K562 (cell line): ENCODE data around the gene LRMDA. TPM values are rescaled to one million over a fixed set of nuclear protein-coding genes. Genes with fewer than 3 reads are reported as not detected.

Experiments
- ATAC-seq: fragments of 200-7000 bp; cut with Tn5 transposase; 3 replicates; pipeline ENCODE4 v1.9.1; 2020; ENCODE audit warnings: moderate library complexity
- BruUV-seq: library from RNA; stranded (reverse); fragments of 400-500 nt; replicated peaks from 2 replicates; lab custom pipeline; 2021; lab: Mats Ljungman, UMichigan
- CTCF ChIA-PET: fragments of 300-600 bp; formaldehyde crosslinking; extraction: SDS; loops from one replicate; lab custom pipeline; 2021; ENCODE audit warnings: low intra/inter-chr PET ratio; lab: Yijun Ruan, JAX
- POLR2A ChIA-PET: fragments of 300-600, 350-650 bp; sonication (Branson Sonifier 250); formaldehyde crosslinking; extraction: SDS; loops from one replicate; lab custom pipeline; 2021; ENCODE audit warnings: antibody characterized with exemption, inconsistent platforms; lab: Yijun Ruan, JAX
- DNase-seq, 4 experiments: peaks; one replicate each; pipeline versions ENCODE4 v3.0.0 to v3.0.0-alpha.2; 2011 to 2018; ENCODE audit warnings: low spot score in 3 of 4, mixed read lengths in 3 of 4; ENCODE audit errors: extremely low read depth in 1 of 4
- FAIRE-seq: peaks from 2 replicates; lab custom pipeline; 2011; peaks lifted over from hg19 to GRCh38; lab: Jason Lieb, UNC
- H2AFZ ChIP-seq: 2 replicates; pipeline ENCODE4 v1.6.0; 2011; ENCODE audit warnings: low read depth, low read length, control low read depth, inconsistent platforms
- H3K27ac ChIP-seq: fragments of 200-600 bp; 3 replicates; pipeline ENCODE4 v1.8.0; 2011; ENCODE audit warnings: low read depth, mild to moderate bottlenecking, control low read depth, inconsistent platforms, low read length, moderate library complexity, mixed read lengths; ENCODE audit errors: extremely low read depth
- H3K27me3 ChIP-seq, 2 experiments: fragments of 300-600 bp in 1 of 2; 2 replicates in 1 of 2; 3 replicates in 1 of 2; pipeline versions ENCODE4 v1.6.0 to v1.8.0; 2011; ENCODE audit warnings: inconsistent platforms in 2 of 2, low read length in 2 of 2, mild to moderate bottlenecking in 1 of 2, mixed read lengths in 1 of 2, moderate library complexity in 1 of 2; ENCODE audit not compliant: control insufficient read depth in 2 of 2, insufficient read depth in 2 of 2
- H3K36me3 ChIP-seq: fragments of 300-600 bp; 3 replicates; pipeline ENCODE4 v1.8.0; 2011; ENCODE audit warnings: mild to moderate bottlenecking, low read length, inconsistent platforms; ENCODE audit not compliant: control insufficient read depth, insufficient read depth
- H3K4me1 ChIP-seq, 2 experiments: fragments of 200-600 bp in 1 of 2; replicated peaks in 1 of 2; 2 replicates in 1 of 2; 3 replicates in 1 of 2; pipeline versions ENCODE4 v1.5.1 to v1.8.0; 2011; ENCODE audit warnings: inconsistent platforms in 2 of 2, low read length in 2 of 2, mild to moderate bottlenecking in 1 of 2, mixed read lengths in 1 of 2, moderate library complexity in 1 of 2; ENCODE audit not compliant: control insufficient read depth in 2 of 2, insufficient read depth in 2 of 2
- H3K4me2 ChIP-seq: 2 replicates; pipeline ENCODE4 v1.6.1; 2011; ENCODE audit warnings: low read length, control low read depth, inconsistent platforms, mixed read lengths; ENCODE audit not compliant: insufficient read depth
- H3K4me3 ChIP-seq: fragments of 200-600 bp; sonication (generic), shearing (Covaris generic); 2 replicates; pipeline ENCODE4 v1.5.1; 2016; ENCODE audit warnings: control low read depth, inconsistent platforms
- H3K79me2 ChIP-seq: fragments of 200-600 bp; 3 replicates; pipeline ENCODE4 v1.8.0; 2011; ENCODE audit warnings: low read length, inconsistent platforms; ENCODE audit not compliant: control insufficient read depth, insufficient read depth
- H3K9ac ChIP-seq, 2 experiments: 2 replicates each; pipeline versions ENCODE4 v1.6.0 to v1.6.1; 2011; ENCODE audit warnings: low read depth in 2 of 2, low read length in 2 of 2, control low read depth in 1 of 2, inconsistent platforms in 1 of 2, mild to moderate bottlenecking in 1 of 2, mixed read lengths in 1 of 2; ENCODE audit not compliant: insufficient read depth in 1 of 2
- H3K9me1 ChIP-seq: one replicate; pipeline ENCODE4 v1.6.0; 2011; ENCODE audit warnings: inconsistent platforms, mild to moderate bottlenecking, low read length, moderate library complexity; ENCODE audit not compliant: control insufficient read depth, insufficient read depth
- H3K9me3 ChIP-seq: replicated peaks from 2 replicates; pipeline ENCODE4 v1.5.1; 2011; ENCODE audit warnings: low read depth, low read length, inconsistent platforms; ENCODE audit not compliant: control insufficient read depth, insufficient read depth
- H4K20me1 ChIP-seq: replicated peaks from 2 replicates; pipeline ENCODE4 v1.6.1; 2011; ENCODE audit warnings: low read length, inconsistent platforms, mixed read lengths; ENCODE audit not compliant: control insufficient read depth, insufficient read depth
- HCFC1 ChIP-seq: IDR thresholded peaks from 2 replicates; pipeline ENCODE4 v1.6.1; 2012; ENCODE audit warnings: low read depth, low read length, improper control_type of control experiment
- PHF8 ChIP-seq: fragments of 200-600 bp; sonication (generic); IDR thresholded peaks from 2 replicates; pipeline ENCODE4 v1.6.1; 2012; ENCODE audit warnings: mixed run types, mild to moderate bottlenecking, inconsistent platforms, low read length, moderate library complexity, borderline replicate concordance
- POLR2A ChIP-seq: fragments of 450-650 bp; conservative IDR thresholded peaks from 2 replicates; pipeline ENCODE4 v1.6.1; 2016
- SMAD1 ChIP-seq: fragments of 150-350 bp; IDR thresholded peaks from 2 replicates; pipeline ENCODE4 v1.6.1; 2014; ENCODE audit warnings: low read length, low read depth; ENCODE audit not compliant: partially characterized antibody
- whole genome bisulfite sequencing: fragments of 100-300 bp; shearing (Covaris generic); methylation state at CpG from one replicate; pipeline ENCODE4 v1.1.6; 2016; ENCODE audit warnings: low coverage, mixed read lengths; ENCODE audit not compliant: insufficient coverage; ENCODE audit errors: missing lambda C conversion rate; 5-methylcytosine and 5-hydroxymethylcytosine counted together
- in situ Hi-C: fragments of 300-500 bp; cut with MboI; formaldehyde crosslinking; loops from 4 replicates; pipeline ENCODE4 v1.15.0; 2018; ENCODE audit warnings: inconsistent platforms, mixed read lengths
- intact Hi-C: fragments of 100-400 bp; cut with micrococcal nuclease; formaldehyde crosslinking; loops from 2 replicates; pipeline ENCODE4 v1.14.2; 2022
- polyA plus RNA-seq, 8 experiments: library from polyadenylated mRNA; depleted of rRNA in 4 of 8; stranded (reverse) in 5 of 8; unstranded in 3 of 8; fragments of >200 nt; fragmentation: Nextera tagmentation in 2 of 8; fragmentation: Illumina TruSeq in 1 of 8; extraction: Ambion mirVana in 2 of 8; extraction: Trizol in 1 of 8; gene quantifications; 2 replicates each; pipeline versions ENCODE4 v1.2.1 to v1.2.3, GENCODE V29; 2011 to 2014; ENCODE audit warnings: inconsistent platforms in 1 of 8, missing spikeins in 1 of 8
- total RNA-seq, 7 experiments: library from RNA; depleted of rRNA in 6 of 7; stranded (reverse); fragments of >200 nt in 6 of 7; fragmentation: Illumina TruSeq in 2 of 7; extraction: Trizol in 2 of 7; gene quantifications; 2 replicates each; pipeline versions ENCODE4 v1.2.1 to v1.2.3, GENCODE V29; 2011 to 2021; ENCODE audit warnings: low replicate concordance in 1 of 7
- TF ChIP-seq, protein P1 (sequence below): fragments of 450-650 bp; formaldehyde crosslinking; conservative IDR thresholded peaks from 2 replicates; pipeline ENCODE4 v1.4.0; 2022; ENCODE audit warnings: mild to moderate bottlenecking, missing genetic modification characterization
- TF ChIP-seq, protein P2 (sequence below): fragments of 150-350 bp; IDR thresholded peaks from 2 replicates; pipeline ENCODE4 v1.6.1; 2014; ENCODE audit warnings: low read depth, mild to moderate bottlenecking, low read length, borderline replicate concordance
- TF ChIP-seq, protein P3 (sequence below): fragments of 450-650 bp; IDR thresholded peaks from one replicate; pipeline ENCODE4 v1.6.1; 2018; ENCODE audit warnings: mild to moderate bottlenecking, moderate library complexity; ENCODE audit not compliant: partially characterized antibody

LRMDA gene
- total and polyA plus RNA-seq, 9 of the 15 experiments (the other 6 are each of a cell fraction or from before 2014, with no cell fraction given), result 0.25 TPM; not detected in 8

DNA sequence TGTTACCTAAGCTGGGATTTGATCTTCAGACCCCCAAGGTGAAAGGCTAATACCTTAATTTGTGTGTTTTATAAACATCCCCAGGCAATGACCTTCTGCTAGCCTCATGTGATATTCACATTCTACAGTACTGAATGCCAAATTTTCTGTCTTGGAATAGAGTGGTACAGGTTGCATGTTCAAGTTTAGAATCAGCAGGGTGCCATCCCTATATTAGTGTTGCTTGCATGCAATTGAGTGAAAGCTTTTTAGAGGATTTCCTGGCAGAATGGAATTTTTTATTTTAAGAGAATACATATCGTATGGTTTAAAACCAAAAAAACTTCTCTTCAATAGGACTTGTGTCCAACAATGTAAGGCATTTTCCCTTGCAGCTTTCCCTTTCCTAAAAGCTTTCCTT is 107.3 kb downstream of the LRMDA start:
- TF ChIP-seq, protein P1, sequence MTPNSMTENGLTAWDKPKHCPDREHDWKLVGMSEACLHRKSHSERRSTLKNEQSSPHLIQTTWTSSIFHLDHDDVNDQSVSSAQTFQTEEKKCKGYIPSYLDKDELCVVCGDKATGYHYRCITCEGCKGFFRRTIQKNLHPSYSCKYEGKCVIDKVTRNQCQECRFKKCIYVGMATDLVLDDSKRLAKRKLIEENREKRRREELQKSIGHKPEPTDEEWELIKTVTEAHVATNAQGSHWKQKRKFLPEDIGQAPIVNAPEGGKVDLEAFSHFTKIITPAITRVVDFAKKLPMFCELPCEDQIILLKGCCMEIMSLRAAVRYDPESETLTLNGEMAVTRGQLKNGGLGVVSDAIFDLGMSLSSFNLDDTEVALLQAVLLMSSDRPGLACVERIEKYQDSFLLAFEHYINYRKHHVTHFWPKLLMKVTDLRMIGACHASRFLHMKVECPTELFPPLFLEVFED (CRISPR knock-in tag), result no peak
- TF ChIP-seq HCFC1 (no peak), PHF8 (no peak), SMAD1 (no peak), POLR2A (no peak)
- TF ChIP-seq, protein P2, sequence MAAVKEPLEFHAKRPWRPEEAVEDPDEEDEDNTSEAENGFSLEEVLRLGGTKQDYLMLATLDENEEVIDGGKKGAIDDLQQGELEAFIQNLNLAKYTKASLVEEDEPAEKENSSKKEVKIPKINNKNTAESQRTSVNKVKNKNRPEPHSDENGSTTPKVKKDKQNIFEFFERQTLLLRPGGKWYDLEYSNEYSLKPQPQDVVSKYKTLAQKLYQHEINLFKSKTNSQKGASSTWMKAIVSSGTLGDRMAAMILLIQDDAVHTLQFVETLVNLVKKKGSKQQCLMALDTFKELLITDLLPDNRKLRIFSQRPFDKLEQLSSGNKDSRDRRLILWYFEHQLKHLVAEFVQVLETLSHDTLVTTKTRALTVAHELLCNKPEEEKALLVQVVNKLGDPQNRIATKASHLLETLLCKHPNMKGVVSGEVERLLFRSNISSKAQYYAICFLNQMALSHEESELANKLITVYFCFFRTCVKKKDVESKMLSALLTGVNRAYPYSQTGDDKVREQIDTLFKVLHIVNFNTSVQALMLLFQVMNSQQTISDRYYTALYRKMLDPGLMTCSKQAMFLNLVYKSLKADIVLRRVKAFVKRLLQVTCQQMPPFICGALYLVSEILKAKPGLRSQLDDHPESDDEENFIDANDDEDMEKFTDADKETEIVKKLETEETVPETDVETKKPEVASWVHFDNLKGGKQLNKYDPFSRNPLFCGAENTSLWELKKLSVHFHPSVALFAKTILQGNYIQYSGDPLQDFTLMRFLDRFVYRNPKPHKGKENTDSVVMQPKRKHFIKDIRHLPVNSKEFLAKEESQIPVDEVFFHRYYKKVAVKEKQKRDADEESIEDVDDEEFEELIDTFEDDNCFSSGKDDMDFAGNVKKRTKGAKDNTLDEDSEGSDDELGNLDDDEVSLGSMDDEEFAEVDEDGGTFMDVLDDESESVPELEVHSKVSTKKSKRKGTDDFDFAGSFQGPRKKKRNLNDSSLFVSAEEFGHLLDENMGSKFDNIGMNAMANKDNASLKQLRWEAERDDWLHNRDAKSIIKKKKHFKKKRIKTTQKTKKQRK, result no peak
- TF ChIP-seq, protein P3, sequence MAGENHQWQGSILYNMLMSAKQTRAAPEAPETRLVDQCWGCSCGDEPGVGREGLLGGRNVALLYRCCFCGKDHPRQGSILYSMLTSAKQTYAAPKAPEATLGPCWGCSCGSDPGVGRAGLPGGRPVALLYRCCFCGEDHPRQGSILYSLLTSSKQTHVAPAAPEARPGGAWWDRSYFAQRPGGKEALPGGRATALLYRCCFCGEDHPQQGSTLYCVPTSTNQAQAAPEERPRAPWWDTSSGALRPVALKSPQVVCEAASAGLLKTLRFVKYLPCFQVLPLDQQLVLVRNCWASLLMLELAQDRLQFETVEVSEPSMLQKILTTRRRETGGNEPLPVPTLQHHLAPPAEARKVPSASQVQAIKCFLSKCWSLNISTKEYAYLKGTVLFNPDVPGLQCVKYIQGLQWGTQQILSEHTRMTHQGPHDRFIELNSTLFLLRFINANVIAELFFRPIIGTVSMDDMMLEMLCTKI, result no peak
- no peaks in the 10 kb centered on the region for H3K36me3 ChIP-seq

More for the DNA sequence above, 107.3 kb downstream of the LRMDA start:
- Histone ChIP-seq H3K9me1 (no peaks in the 10 kb centered on the region), H3K79me2 (no peaks in the 10 kb centered on the region), H3K27me3 (0 out of 5 replicates have a peak, but pooled peaks cover 0 to under 1% of the 10 kb centered on the region in 2 experiments), H3K4me1 (no peaks in the 10 kb centered on the region), H2AFZ (no peak overlapping the region), H3K27ac (no peak overlapping the region), H3K9ac (no peak overlapping the region), H3K4me2 (no peak overlapping the region), H3K4me3 (no peak overlapping the region), H3K9me3 (no peaks in the 10 kb centered on the region), H4K20me1 (0 out of 2 replicates have a peak, but pooled peaks cover 2% of the 10 kb centered on the region)
- FAIRE-seq (no peak), ATAC-seq (no peak), DNase-seq (no peak)
- intact Hi-C loops (no loop called here), in situ Hi-C loops (no loop called here)
- ChIA-PET POLR2A (no interaction called here), CTCF (no interaction called here)
- no TSS peak for BruUV-seq
- WGBS, result 0% methylated on average over 1 of the region's 1 CpG
